NAMALWA (cell line): ENCODE results near the gene CAMK1D.

Experiments used
- DNase-seq: peaks from one replicate; pipeline ENCODE4 v3.0.0-alpha.2; 2015; ENCODE audit warnings: low spot score

The CAMK1D gene

GRCh38 chr10:12769323-12770044 is 420.1 kb downstream of the CAMK1D start:
- DNase-seq: no peak

- DNase-seq: no peak
Observed at GRCh38 chr10:12771981-12772760, 422.8 kb downstream of the CAMK1D start.

- no peak for DNase-seq
Observed at GRCh38 chr10:12772797-12773587, 423.6 kb downstream of the CAMK1D start.

- peak; percentile 11 for DNase-seq
Observed at GRCh38 chr10:12774204-12774894, 425.0 kb downstream of the CAMK1D start.

- no peak for DNase-seq
Observed at GRCh38 chr10:12777840-12778585, 428.7 kb downstream of the CAMK1D start.

- no peak for DNase-seq
Observed at GRCh38 chr10:12780634-12781601, 431.6 kb downstream of the CAMK1D start.

GRCh38 chr10:12781976-12782375 is 432.6 kb downstream of the CAMK1D start:
- no peak for DNase-seq

- DNase-seq: peak; percentile 31
Observed at GRCh38 chr10:12782537-12782936, 433.2 kb downstream of the CAMK1D start.

- no peak for DNase-seq
Observed at GRCh38 chr10:12783293-12783692, 433.9 kb downstream of the CAMK1D start.

GRCh38 chr10:12784646-12785045 is 435.3 kb downstream of the CAMK1D start:
- DNase-seq: no peak

GRCh38 chr10:12785415-12785831 is 436.1 kb downstream of the CAMK1D start:
- no peak for DNase-seq

- DNase-seq: no peak
Observed at GRCh38 chr10:12787297-12787696, 437.9 kb downstream of the CAMK1D start.

GRCh38 chr10:12788277-12788676 is 438.9 kb downstream of the CAMK1D start:
- DNase-seq: no peak

GRCh38 chr10:12790270-12790669 is 440.9 kb downstream of the CAMK1D start:
- no peak for DNase-seq

- DNase-seq: no peak
Observed at GRCh38 chr10:12791728-12792127, 442.4 kb downstream of the CAMK1D start.

GRCh38 chr10:12792889-12793556 is 443.7 kb downstream of the CAMK1D start:
- DNase-seq: no peak

GRCh38 chr10:12795315-12796110 is 446.2 kb downstream of the CAMK1D start:
- DNase-seq: no peak

- DNase-seq: no peak
Observed at GRCh38 chr10:12796401-12797160, 447.2 kb downstream of the CAMK1D start.
